ENCODE measurements around the gene NOP10. TPM values are rescaled to one million over a fixed set of nuclear protein-coding genes. Genes with fewer than 3 reads are reported as not detected.

The NOP10 gene
- total RNA-seq, 1 experiment from 2014 or later = 235 TPM

- H4K20me1 ChIP-seq (ENCODE audit: control insufficient read depth, insufficient read depth, insufficient read length) = no peaks in the 10 kb centered on the region
- H3T11ph ChIP-seq (ENCODE audit: low read length) = no peak overlapping the region
- H3K79me2 ChIP-seq (ENCODE audit: insufficient read depth, low read length) = no peaks in the 10 kb centered on the region
- H2BK20ac ChIP-seq (ENCODE audit: low read depth, low read length, poor library complexity, severe bottlenecking) = no peak overlapping the region
- H2BK12ac ChIP-seq (ENCODE audit: insufficient read length, low read depth, low read length) = no peak overlapping the region
- H3K18ac ChIP-seq (ENCODE audit: insufficient read length, low read depth, low read length) = no peak overlapping the region
- no peak overlapping the region for H2BK15ac ChIP-seq (ENCODE audit: low read depth, low read length)
- Mint-ChIP-seq H3K27ac (no peak overlapping the region), H3K36me3 (ENCODE audit: insufficient read depth in 1 of 3, low read depth in 3 of 3) (peaks cover 0 to 7% (median 5%) of the 10 kb centered on the region in 3 experiments; a peak in 4 of 7 replicates), H3K9me3 (no peaks in the 10 kb centered on the region), H3K27me3 (ENCODE audit: low read depth) (peaks cover 2% of the 10 kb centered on the region), H3K4me3 (no peak overlapping the region), H3K4me1 (peaks cover 12 to 14% of the 10 kb centered on the region in 2 experiments)
- no peak overlapping the region for H3K23ac ChIP-seq (ENCODE audit: insufficient read length, low read depth, low read length)
- no peaks in the 10 kb centered on the region for H3K9me3 ChIP-seq (ENCODE audit: control insufficient read depth, low read depth, low read length)
- no peaks in the 10 kb centered on the region for H3K23me2 ChIP-seq (ENCODE audit: insufficient read length, low read depth, low read length, poor library complexity, severe bottlenecking)
- H3K9ac ChIP-seq (ENCODE audit: extremely low read depth, insufficient read length, low read length) = no peak overlapping the region
- TF ChIP-seq CTCF (conservative IDR thresholded peaks at IDR 0.05) = no peak
- H3K4ac ChIP-seq (ENCODE audit: low read depth, low read length) = no peak overlapping the region
- H3K14ac ChIP-seq (ENCODE audit: insufficient read depth, low read length) = no peak overlapping the region
- no peak overlapping the region for H4K8ac ChIP-seq (replicated peaks; ENCODE audit: insufficient read length, low read depth, low read length)
- no peaks in the 10 kb centered on the region for H3K27me3 ChIP-seq (ENCODE audit: insufficient read depth, low read length)
- WGBS (ENCODE audit: extremely low coverage, insufficient read length, low lambda C conversion rate) = no CpG with 5 or more reads among the region's 1 CpG
- no peak overlapping the region for H3K4me2 ChIP-seq (ENCODE audit: insufficient read depth, insufficient read length, low read length)
- H2AFZ ChIP-seq (ENCODE audit: low read length) = no peak overlapping the region
- no peaks in the 10 kb centered on the region for H3K79me1 ChIP-seq (ENCODE audit: insufficient read depth, low read depth, low read length, poor library complexity, severe bottlenecking)
- no peak overlapping the region for H2BK120ac ChIP-seq (ENCODE audit: low read depth, low read length, poor library complexity, severe bottlenecking)
- H3K4me1 ChIP-seq (ENCODE audit: insufficient read depth, low read length) = no peaks in the 10 kb centered on the region; the same call in 1 of the 2 replicates
- no peak overlapping the region for H4K5ac ChIP-seq (ENCODE audit: insufficient read length, low read depth, low read length)
- no peak overlapping the region for H2AK5ac ChIP-seq (ENCODE audit: insufficient read length, low read length)
- no peak overlapping the region for H3K56ac ChIP-seq (ENCODE audit: insufficient read length, low read depth, low read length)
- no peak overlapping the region for H4K91ac ChIP-seq (ENCODE audit: insufficient read length, low read depth, low read length)
- no peak overlapping the region for H3K27ac ChIP-seq (ENCODE audit: insufficient read length, low read depth, low read length)
- DNase-seq = no peak
- no peak overlapping the region for H2BK5ac ChIP-seq (ENCODE audit: insufficient read length, low read length)
Measured at GRCh38 chr15:34348735-34349300, 5.9 kb upstream of the NOP10 start.
